GM12865 (cell line): ENCODE results near the gene LARP1.

Experiments
- DNase-seq: peaks from one replicate; pipeline ENCODE4 v3.0.0; 2010; ENCODE audit warnings: low read depth
- H3K4me3 ChIP-seq: 2 replicates; pipeline ENCODE4 v1.5.1; 2011; ENCODE audit warnings: mild to moderate bottlenecking, low read depth, low read length, control low read depth
- CTCF ChIP-seq: IDR thresholded peaks from 2 replicates; pipeline ENCODE4 v1.5.1; 2011; ENCODE audit warnings: low read length, control low read depth, low read depth, inconsistent platforms; ENCODE audit not compliant: insufficient read depth; ENCODE audit errors: missing control alignments

The LARP1 gene

DNA sequence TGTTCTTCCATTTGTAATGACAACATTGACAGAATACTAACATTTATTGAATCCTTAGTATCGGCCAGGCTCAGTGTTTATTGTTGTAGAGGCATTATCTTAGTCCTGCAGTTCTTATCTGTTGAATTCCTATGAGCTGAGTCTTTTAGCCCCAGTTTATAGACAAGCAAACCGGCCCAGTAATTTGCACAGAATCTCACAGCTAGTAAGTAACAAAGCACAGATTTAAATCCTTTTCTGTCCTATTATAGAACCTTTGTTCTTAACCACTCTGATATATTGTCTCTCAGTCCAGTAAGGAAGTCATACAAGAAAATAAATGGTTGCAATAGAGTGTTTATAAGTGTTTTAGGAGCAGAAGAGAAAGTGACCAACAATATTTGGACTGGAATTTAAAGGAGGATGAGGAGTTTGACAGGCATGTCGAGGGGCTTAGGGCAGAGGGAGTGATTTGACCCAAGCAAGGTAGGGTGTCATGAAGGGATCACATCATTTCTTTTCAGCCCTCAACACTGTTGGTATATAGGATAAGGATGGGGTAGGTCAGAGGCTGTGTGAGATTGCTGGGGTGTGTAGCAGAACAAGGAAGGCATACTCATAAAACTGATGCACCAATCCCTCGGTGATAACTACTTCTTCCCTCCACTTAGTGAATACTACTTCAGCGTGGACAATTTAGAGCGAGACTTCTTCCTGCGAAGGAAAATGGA lies 39.5 kb downstream of the LARP1 start:
- no peak for DNase-seq
- no peak for TF ChIP-seq CTCF
- no peak overlapping the region for H3K4me3 ChIP-seq

GRCh38 chr5:154795235-154795596 lies 40.0 kb downstream of the LARP1 start:
- no peak for DNase-seq
- TF ChIP-seq CTCF, result no peak
- H3K4me3 ChIP-seq, result no peak overlapping the region

- TF ChIP-seq CTCF, result no peak
- no peak for DNase-seq
- H3K4me3 ChIP-seq, result no peak overlapping the region
Measured at GRCh38 chr5:154797762-154798161, 42.6 kb downstream of the LARP1 start.

DNA sequence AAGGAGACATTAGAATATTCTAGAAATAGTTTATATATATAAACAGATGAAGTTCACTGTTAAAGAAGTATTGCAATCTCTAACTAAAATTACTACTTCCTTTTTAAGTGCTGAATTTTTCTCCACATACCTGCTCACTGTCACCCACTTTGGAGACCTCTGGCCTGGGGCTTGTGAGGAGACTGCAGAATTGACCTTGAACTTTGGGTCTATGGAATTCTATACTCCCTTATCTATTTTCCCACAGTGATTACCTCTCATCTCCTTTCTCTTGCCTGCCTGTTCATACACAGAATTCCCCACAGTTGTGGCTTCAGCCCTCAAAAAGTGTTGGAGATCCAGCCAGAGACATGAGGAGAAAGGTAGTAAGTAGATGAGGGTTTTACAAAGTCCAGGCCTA lies 45.4 kb downstream of the LARP1 start:
- TF ChIP-seq CTCF, result no peak
- no peak for DNase-seq

GRCh38 chr5:154801083-154801482 lies 45.9 kb downstream of the LARP1 start:
- DNase-seq, result no peak
- H3K4me3 ChIP-seq, result no peak overlapping the region
- TF ChIP-seq CTCF, result no peak

More for the DNA sequence above, 45.4 kb downstream of the LARP1 start:
- H3K4me3 ChIP-seq, result no peak overlapping the region

DNA sequence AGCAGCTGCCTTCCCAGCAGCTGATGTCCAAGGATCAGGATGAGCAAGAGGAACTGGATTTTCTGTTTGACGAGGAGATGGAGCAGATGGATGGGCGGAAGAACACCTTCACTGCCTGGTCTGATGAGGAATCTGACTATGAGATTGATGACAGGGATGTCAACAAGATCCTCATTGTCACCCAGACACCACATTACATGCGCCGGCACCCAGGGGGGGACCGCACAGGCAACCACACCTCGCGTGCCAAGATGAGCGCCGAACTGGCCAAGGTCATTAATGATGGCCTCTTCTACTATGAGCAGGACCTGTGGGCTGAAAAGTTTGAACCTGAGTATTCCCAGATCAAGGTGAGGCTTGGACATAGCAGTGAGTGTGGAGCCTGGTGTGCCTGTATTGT lies 46.9 kb downstream of the LARP1 start:
- TF ChIP-seq CTCF, result no peak
- H3K4me3 ChIP-seq, result no peak overlapping the region
- no peak for DNase-seq

DNA sequence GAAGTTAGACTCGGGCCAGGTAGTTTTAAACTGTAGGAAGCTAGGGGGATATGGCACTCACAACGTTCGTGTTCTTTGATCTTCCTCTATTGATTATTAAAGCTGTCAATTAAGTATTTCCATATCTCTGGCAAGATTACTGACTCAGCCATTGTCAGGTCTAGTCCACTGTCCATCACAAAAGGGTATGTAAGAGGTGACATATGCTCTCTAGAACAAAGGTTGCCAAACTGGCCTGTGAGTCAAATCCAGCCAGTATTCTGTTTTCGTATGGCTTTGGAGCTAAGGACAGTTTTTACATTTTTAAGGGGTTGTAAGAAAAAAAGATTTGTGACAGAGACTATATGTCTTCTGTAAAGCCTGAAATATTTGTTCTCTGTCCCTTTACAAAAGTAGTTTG lies 51.0 kb downstream of the LARP1 start:
- H3K4me3 ChIP-seq, result no peak overlapping the region
- no peak for DNase-seq
- no peak for TF ChIP-seq CTCF
